NCI-H2107 treated with DMSO at 0.1 percent for 48 hours (cell line): ENCODE measurements around the gene PHACTR3.

Experiments
- DNase-seq: peaks from one replicate; lab custom pipeline; 2025; ENCODE audit not compliant: unreplicated experiment; lab: John Stamatoyannopoulos, UW

The PHACTR3 gene

GRCh38 chr20:59588236-59588855 lies 16.0 kb upstream of the PHACTR3 start:
- DNase-seq = no peak

DNA sequence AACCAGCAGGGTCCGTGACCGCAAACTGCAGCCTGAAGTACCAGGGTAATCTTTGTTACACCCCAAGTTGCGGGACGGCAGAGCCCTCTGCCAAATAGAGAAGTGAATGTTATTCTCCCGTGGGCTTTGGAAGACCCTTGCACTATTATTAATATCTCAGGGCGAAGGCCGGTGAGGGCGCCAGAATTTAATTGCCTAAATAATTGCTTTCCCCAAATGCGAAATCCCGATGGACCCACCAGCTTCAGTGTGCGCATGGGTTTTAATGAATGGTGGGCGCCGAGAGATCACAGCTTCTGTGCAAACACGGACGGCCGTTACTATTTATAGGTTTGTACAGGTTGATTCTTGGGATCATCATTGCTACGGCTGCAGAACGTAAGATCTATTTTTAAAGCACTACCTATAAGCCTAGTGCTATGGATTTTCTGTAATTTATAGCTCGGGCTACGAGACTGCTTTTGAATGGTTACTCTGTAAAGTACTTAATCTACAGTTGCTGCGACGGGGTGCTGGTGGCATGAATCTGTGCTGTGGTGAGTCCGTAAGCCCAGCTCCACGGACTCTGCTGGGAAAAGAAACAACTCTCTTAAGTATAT lies 15.2 kb upstream of the PHACTR3 start:
- no peak for DNase-seq

DNA sequence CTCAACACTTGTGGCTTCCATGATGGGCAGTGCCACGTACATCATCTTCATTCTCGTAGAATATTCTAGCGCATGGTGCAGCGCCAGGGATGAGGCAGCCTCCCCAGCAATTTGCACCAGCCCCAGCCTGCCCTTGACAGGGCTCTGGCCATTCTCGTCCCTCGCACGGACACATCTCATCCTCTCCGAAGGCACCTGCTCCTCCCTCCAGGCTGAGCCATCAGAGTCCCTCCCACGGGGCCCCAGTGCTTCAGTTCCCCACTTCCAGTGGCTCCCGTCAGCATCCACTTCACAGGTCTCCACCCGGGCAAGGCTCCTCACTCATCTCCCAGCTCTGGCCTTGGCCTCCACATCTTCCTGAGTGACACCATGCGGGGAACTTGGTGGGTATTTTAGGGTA lies 13.3 kb upstream of the PHACTR3 start:
- no peak for DNase-seq

GRCh38 chr20:59596690-59597089 lies 7.7 kb upstream of the PHACTR3 start:
- no peak for DNase-seq

GRCh38 chr20:59597240-59597639 lies 7.1 kb upstream of the PHACTR3 start:
- no peak for DNase-seq

GRCh38 chr20:59598625-59599310 lies 5.6 kb upstream of the PHACTR3 start:
- peak; percentile 53 for DNase-seq

DNA sequence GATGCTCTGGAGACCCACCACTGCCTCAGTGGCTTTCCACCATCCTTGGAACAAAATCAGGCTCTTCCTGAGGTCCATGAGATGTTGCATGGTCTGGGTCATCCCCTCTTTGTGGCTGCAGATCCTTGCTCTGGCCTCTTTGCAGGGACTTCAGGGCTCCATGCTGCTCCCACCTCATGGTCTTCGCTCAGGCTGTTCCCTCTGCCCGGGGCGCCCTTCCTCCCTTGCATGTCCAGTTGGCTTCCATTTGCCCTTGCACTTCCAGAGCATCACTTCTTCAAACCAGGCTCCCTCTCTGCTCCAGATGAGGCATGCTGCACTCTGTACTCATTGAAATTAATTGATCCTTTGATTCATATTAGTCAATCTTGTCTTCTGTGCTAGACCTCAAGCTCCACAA lies 4.4 kb upstream of the PHACTR3 start:
- DNase-seq = no peak

GRCh38 chr20:59600472-59600871 lies 3.9 kb upstream of the PHACTR3 start:
- DNase-seq = no peak

GRCh38 chr20:59602546-59603080 lies 1.7 kb upstream of the PHACTR3 start:
- DNase-seq = no peak

GRCh38 chr20:59603176-59603575 lies 1.2 kb upstream of the PHACTR3 start:
- no peak for DNase-seq

DNA sequence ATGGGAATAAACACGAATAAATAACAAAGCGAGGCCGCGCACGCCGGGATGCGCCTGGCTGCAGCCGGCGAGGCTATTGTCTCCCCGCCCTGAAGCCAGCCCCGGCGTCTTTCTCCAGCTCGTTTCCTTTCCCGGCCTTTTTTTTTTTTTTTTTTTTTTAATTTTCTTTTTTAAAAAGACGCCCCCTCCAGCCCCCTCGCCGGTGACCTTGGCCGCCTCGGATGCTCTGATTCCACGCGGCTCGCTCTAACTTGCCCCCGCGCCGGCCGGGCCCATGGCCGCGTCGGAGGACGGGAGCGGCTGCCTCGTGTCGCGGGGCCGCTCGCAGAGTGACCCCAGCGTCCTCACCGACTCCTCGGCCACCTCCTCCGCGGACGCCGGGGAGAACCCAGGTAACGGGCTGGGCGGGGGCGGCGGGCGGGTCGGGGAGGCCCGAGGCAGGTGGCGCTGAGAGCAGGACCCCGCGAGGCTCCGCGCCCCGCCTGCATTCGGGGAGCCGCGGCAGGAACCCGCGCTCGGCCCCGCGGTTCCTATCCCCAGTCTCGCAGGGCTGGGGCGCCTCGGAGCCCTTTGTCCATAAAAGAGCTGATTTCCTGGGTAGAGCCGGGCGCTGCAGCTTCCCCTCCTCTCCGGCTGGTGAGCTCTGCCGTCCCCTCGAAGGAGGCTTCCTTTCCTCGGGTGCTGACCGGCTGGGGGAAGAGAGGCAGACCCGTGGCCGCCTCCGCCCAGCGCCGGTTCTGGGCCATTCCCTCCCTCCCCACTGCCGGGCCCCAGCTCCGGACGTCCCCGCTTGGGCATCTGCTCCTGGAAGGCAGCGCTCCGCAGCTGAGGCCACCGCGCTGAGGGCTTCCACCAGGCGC lies 631 bp downstream of the PHACTR3 start:
- no peak for DNase-seq

DNA sequence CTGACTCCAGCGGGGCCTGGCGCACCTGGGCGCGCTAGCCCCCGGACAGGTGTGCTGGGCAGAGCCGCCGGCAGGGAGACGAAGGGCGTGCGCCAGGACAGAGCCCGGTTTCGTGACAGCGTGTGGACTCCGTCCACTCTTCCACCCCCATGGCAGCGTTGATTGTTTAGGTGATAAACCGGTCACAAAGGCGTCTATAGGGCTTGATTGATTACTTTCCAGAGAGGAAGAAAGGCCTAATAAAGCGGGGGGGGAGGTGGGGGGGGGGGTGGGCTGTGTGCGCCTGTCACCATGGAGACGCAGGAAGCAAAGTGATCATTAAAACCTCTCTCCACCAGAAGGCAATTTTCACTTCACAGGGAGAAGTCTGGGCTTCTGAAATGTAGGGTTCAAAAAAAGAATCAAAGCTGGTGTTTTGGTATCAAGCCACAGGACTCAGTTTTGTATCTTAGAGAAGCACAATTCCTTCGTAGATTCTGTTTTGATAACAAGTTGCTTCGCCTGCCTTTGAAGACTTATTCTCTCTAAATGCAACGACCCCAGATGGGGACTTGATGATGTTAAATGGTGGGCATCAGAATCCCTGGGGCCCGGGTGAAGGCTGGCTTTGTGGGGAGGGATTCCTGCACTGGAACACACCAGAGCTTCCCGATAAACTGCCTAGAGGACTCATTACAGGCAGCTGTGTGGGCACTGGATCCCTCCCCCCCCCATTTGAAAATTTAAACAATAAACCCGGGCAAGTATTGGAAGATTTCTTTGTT lies 1.4 kb downstream of the PHACTR3 start:
- no peak for DNase-seq

DNA sequence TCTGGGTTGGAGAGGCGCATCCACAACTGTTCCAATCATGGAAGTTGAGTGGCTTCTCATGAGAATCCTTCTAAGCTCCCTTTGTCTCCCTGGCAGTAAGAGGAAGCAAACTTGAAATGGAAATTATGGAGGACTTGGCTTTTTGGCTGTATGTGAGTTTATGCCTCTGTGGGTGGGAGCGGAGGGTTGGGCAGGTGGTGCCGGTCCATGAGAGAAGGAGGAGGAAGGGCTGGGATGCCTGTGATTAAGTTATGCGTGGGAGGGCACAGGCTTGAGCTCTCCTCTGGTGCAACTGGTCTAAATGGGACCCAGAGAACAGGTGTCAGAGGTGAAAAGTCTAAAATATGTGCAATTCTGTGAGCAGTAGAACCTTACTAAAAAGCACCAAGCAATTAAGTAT lies 2.2 kb downstream of the PHACTR3 start:
- no peak for DNase-seq

DNA sequence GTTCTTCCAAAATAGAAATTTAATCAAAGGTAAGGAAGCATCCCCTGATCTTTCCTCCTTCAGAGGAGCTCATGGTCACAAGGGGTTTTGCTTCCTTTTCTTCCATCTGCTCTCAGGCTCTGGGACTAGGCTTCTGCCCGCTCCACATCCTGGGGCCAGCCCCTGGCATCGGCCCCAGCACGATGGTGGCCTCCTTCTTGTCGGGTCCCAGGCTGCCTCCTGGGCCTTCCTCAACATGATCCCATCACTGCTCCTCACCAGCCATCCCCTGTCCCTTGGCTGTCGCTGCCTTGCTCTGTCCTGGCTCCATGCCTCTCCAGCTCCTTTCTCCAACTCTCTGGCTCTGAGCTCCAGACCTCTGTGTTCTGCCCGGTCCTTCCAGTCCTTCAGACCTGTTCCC lies 4.1 kb downstream of the PHACTR3 start:
- DNase-seq = no peak

- no peak for DNase-seq
These were observed 4.5 kb downstream of the PHACTR3 start for GRCh38 chr20:59608871-59609270.

- no peak for DNase-seq
These were observed 6.9 kb downstream of the PHACTR3 start for GRCh38 chr20:59611286-59611685.

DNA sequence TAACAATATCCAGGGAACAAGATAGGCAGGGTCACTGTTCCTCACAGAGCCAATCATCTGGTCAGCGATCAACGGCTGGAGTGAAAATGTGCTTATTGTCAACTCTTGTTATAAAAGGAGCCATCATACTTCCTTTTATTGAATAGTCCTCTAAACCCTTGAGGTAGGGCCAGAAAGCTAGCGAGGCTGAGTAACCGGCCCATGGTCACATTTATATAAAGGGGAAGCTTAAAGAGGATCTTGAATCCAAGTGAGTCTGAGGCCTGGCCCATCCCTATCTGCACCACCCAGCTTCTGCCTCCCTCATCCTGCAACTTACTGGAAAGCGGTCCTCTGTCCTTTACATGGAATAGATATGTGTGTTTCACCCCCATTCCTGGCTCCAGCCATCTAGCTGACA lies 9.5 kb downstream of the PHACTR3 start:
- no peak for DNase-seq

GRCh38 chr20:59614714-59615113 lies 10.4 kb downstream of the PHACTR3 start:
- DNase-seq = no peak

DNA sequence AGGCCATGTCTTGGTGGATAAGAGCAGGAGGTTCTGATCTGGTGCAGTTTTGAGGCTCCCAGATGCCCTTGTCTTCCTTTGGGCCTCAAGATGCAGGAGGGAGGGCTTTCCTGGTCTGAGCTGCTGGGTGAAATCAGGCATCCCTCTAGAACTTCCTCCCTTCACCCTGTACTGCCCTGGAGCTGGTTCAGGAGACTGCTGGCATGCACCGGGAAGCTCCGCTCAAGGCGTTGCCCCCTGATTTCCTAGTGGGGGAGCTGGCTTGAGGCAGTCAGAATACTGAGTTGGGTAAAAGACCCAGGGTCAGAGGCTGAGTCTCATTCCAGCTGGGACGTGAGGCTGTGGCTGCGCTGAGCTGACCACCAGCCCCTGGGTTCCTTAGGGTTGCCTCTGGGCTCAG lies 12.0 kb downstream of the PHACTR3 start:
- DNase-seq = no peak

DNA sequence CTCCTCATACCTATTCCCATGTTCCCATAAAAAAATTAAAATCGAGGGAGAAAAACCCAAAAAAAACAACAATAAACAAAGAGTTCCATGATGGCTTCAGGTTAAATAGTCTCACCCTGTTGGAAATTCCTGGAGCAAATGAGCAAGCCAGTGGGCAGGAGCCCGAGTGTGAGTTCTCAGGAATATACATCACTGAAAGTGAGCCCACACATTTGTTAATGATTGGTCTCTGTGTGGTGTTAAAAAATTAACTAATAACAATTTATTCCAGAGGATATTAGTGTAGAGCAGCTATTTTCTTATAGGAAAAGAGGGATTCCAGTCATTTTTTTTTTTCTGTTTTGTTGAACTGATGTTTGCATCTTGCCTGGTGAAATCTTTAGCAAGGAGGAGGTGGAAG lies 12.9 kb downstream of the PHACTR3 start:
- no peak for DNase-seq

DNA sequence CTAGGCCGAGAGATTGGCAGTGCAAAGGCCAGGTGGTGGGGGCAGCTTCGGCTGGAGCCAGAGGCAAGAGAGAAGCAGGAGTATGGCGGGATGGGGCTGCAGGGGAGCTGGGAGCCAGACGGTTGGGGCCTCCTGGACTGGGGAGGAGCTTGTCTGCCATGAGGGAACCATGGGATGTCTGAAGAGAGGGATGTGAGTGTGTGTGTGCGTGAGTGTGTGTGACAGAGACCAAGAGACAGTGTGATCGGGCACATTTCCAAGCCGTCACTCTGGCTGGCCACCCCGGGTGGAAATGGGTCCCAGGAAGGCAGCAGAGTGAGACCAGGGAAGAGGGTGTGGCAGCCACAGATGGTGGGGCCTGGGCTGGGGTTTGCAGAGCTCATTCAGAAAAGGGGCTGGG lies 13.8 kb downstream of the PHACTR3 start:
- no peak for DNase-seq
